Activated T-cell treated with anti-CD3 and anti-CD28 coated beads, Interleukin-2, amount 50 U/mL, for 72 hours (primary cell): ENCODE measurements around the gene SUGCT. TPM values are rescaled to one million over a fixed set of nuclear protein-coding genes. Genes with fewer than 3 reads are reported as not detected.
A peak's percentile ranks its signal among the peaks of the same experiment; 100 is the strongest.
"Not testable (repeated sequence)": the region's sequence is repeated elsewhere in the genome, so short reads cannot be mapped to it uniquely, and the experiment has no call there.

Source experiments
- ATAC-seq, 2 donors: fragments of 150-1000 bp; cut with Tn5 transposase; replicated peaks in 1 of 2; 2 replicates each; pipeline ENCODE4 v1.10.0; 2021; ENCODE audit warnings: moderate library complexity in 2 of 2, mild to moderate bottlenecking in 1 of 2
- DNase-seq, 2 donors: peaks; one replicate each; pipeline ENCODE4 v3.0.0; 2021 to 2022; ENCODE audit warnings: mixed read lengths in 1 of 2
- H3K27ac Mint-ChIP-seq: one replicate; pipeline ENCODE4 v1.8.0; 2022; ENCODE audit warnings: mild to moderate bottlenecking, moderate library complexity, mixed read lengths
- H3K27me3 Mint-ChIP-seq: one replicate; pipeline ENCODE4 v1.8.0; 2022; ENCODE audit warnings: low read depth, mixed read lengths
- H3K36me3 Mint-ChIP-seq, 2 donors: one replicate each; pipeline ENCODE4 v1.8.0; 2022; ENCODE audit warnings: mixed read lengths in 2 of 2, mild to moderate bottlenecking in 1 of 2; ENCODE audit not compliant: insufficient read depth in 2 of 2
- H3K4me1 Mint-ChIP-seq: one replicate; pipeline ENCODE4 v1.8.0; 2022; ENCODE audit warnings: low read depth, mixed read lengths
- H3K4me3 Mint-ChIP-seq, 2 donors: one replicate each; pipeline ENCODE4 v1.8.0; 2022; ENCODE audit warnings: mild to moderate bottlenecking in 2 of 2, mixed read lengths in 2 of 2, moderate library complexity in 2 of 2
- H3K9me3 Mint-ChIP-seq, 2 donors: one replicate each; pipeline ENCODE4 v1.8.0; 2022; ENCODE audit warnings: mixed read lengths in 2 of 2
- total RNA-seq, 2 donors: library from RNA; stranded (reverse); gene quantifications; one replicate each; pipeline ENCODE4 v1.2.3, GENCODE V29; 2022

Gene SUGCT
- total RNA-seq, 2 donors from 2014 or later, result 1.5 to 1.6 TPM

- no peak for ATAC-seq
- Mint-ChIP-seq H3K4me1 (peaks cover 14% of the 10 kb centered on the region), H3K9me3 (no peaks in the 10 kb centered on the region), H3K27me3 (peaks cover 17% of the 10 kb centered on the region), H3K4me3 (no peak overlapping the region), H3K36me3 (no peaks in the 10 kb centered on the region), H3K27ac (no peak overlapping the region)
- DNase-seq, result no peak
Measured at GRCh38 chr7:40595129-40595528, 460.3 kb downstream of the SUGCT start.

GRCh38 chr7:40595832-40596231 is 461.0 kb downstream of the SUGCT start:
- H3K4me3 Mint-ChIP-seq, result no peak overlapping the region
- ATAC-seq, result no peak
- no peak for DNase-seq
- H3K4me1 Mint-ChIP-seq, result peaks cover 14% of the 10 kb centered on the region
- no peaks in the 10 kb centered on the region for H3K9me3 Mint-ChIP-seq
- no peaks in the 10 kb centered on the region for H3K36me3 Mint-ChIP-seq
- peaks cover 22% of the 10 kb centered on the region for H3K27me3 Mint-ChIP-seq
- no peak overlapping the region for H3K27ac Mint-ChIP-seq

GRCh38 chr7:40597517-40597916 is 462.7 kb downstream of the SUGCT start:
- H3K27ac Mint-ChIP-seq, result no peak overlapping the region
- no peak for DNase-seq
- peaks cover 31% of the 10 kb centered on the region for H3K27me3 Mint-ChIP-seq
- no peaks in the 10 kb centered on the region for H3K9me3 Mint-ChIP-seq
- ATAC-seq, result no peak
- H3K4me3 Mint-ChIP-seq, result no peak overlapping the region
- H3K4me1 Mint-ChIP-seq, result peaks cover 14% of the 10 kb centered on the region
- no peaks in the 10 kb centered on the region for H3K36me3 Mint-ChIP-seq

GRCh38 chr7:40598915-40599314 is 464.1 kb downstream of the SUGCT start:
- no peaks in the 10 kb centered on the region for H3K36me3 Mint-ChIP-seq
- DNase-seq, result no peak
- no peaks in the 10 kb centered on the region for H3K9me3 Mint-ChIP-seq
- ATAC-seq, result no peak
- peaks cover 31% of the 10 kb centered on the region for H3K27me3 Mint-ChIP-seq
- no peak overlapping the region for H3K4me3 Mint-ChIP-seq
- H3K27ac Mint-ChIP-seq, result no peak overlapping the region
- H3K4me1 Mint-ChIP-seq, result peaks cover 14% of the 10 kb centered on the region

- peaks cover 14% of the 10 kb centered on the region for H3K4me1 Mint-ChIP-seq
- H3K36me3 Mint-ChIP-seq, result no peaks in the 10 kb centered on the region
- no peaks in the 10 kb centered on the region for H3K9me3 Mint-ChIP-seq
- H3K27me3 Mint-ChIP-seq, result peaks cover 31% of the 10 kb centered on the region
- H3K27ac Mint-ChIP-seq, result no peak overlapping the region
- ATAC-seq (no peak), DNase-seq (no peak)
- H3K4me3 Mint-ChIP-seq, result no peak overlapping the region
Measured at GRCh38 chr7:40599836-40600235, 465.0 kb downstream of the SUGCT start.

- H3K9me3 Mint-ChIP-seq, H3K36me3 Mint-ChIP-seq, H3K4me3 Mint-ChIP-seq, ATAC-seq, H3K27ac Mint-ChIP-seq, DNase-seq: not testable (repeated sequence)
- peaks cover 40% of the 10 kb centered on the region for H3K27me3 Mint-ChIP-seq
- H3K4me1 Mint-ChIP-seq, result peaks cover 19% of the 10 kb centered on the region
Measured at GRCh38 chr7:40602351-40602750, 467.5 kb downstream of the SUGCT start.

- Mint-ChIP-seq H3K36me3 (no peaks in the 10 kb centered on the region), H3K9me3 (peaks cover 0 to 2% of the 10 kb centered on the region in 2 donors), H3K27me3 (peaks cover 26% of the 10 kb centered on the region), H3K4me1 (peaks cover 9% of the 10 kb centered on the region), H3K4me3 (no peak overlapping the region), H3K27ac (no peak overlapping the region)
- DNase-seq (peak; percentile 22 to 23), ATAC-seq (peak; percentile 61 to 69)
Measured at GRCh38 chr7:40604601-40605438, 470.0 kb downstream of the SUGCT start.

GRCh38 chr7:40608321-40609075 is 473.7 kb downstream of the SUGCT start:
- Mint-ChIP-seq H3K27me3 (peaks cover 9% of the 10 kb centered on the region), H3K4me3 (no peak overlapping the region), H3K9me3 (peaks cover 0 to 2% of the 10 kb centered on the region in 2 donors), H3K27ac (no peak overlapping the region), H3K4me1 (peaks cover 6% of the 10 kb centered on the region), H3K36me3 (no peaks in the 10 kb centered on the region)
- ATAC-seq (no peak), DNase-seq (no peak)

- Mint-ChIP-seq H3K4me1 (peaks cover 6% of the 10 kb centered on the region), H3K27me3 (peaks cover 6% of the 10 kb centered on the region), H3K9me3 (peaks cover 2 to 3% of the 10 kb centered on the region in 2 donors), H3K4me3 (no peak overlapping the region), H3K27ac (no peak overlapping the region), H3K36me3 (no peaks in the 10 kb centered on the region)
- no peak for DNase-seq
- ATAC-seq, result no peak
Measured at GRCh38 chr7:40610461-40610860, 475.7 kb downstream of the SUGCT start.

- Mint-ChIP-seq H3K36me3 (no peaks in the 10 kb centered on the region), H3K4me3 (no peak overlapping the region), H3K27me3 (no peaks in the 10 kb centered on the region), H3K4me1 (no peaks in the 10 kb centered on the region), H3K9me3 (peaks cover 0 to 3% of the 10 kb centered on the region in 2 donors), H3K27ac (no peak overlapping the region)
- ATAC-seq (no peak), DNase-seq (no peak)
Measured at GRCh38 chr7:40611095-40611871, 476.5 kb downstream of the SUGCT start.

GRCh38 chr7:40612298-40612697 is 477.5 kb downstream of the SUGCT start:
- Mint-ChIP-seq H3K9me3 (peaks cover 0 to 3% of the 10 kb centered on the region in 2 donors), H3K27ac (no peak overlapping the region), H3K4me1 (no peaks in the 10 kb centered on the region), H3K4me3 (no peak overlapping the region), H3K36me3 (no peaks in the 10 kb centered on the region), H3K27me3 (no peaks in the 10 kb centered on the region)
- ATAC-seq (no peak), DNase-seq (no peak)

GRCh38 chr7:40619647-40620046 is 484.8 kb downstream of the SUGCT start:
- Mint-ChIP-seq H3K36me3 (no peaks in the 10 kb centered on the region), H3K9me3 (no peaks in the 10 kb centered on the region), H3K4me1 (no peaks in the 10 kb centered on the region), H3K27ac (no peak overlapping the region), H3K27me3 (no peaks in the 10 kb centered on the region), H3K4me3 (no peak overlapping the region)
- ATAC-seq, result no peak
- no peak for DNase-seq

- DNase-seq (no peak), ATAC-seq (no peak)
- no peak overlapping the region for H3K27ac Mint-ChIP-seq
- no peaks in the 10 kb centered on the region for H3K4me1 Mint-ChIP-seq
- H3K27me3 Mint-ChIP-seq, result no peaks in the 10 kb centered on the region
- no peak overlapping the region for H3K4me3 Mint-ChIP-seq
- no peaks in the 10 kb centered on the region for H3K36me3 Mint-ChIP-seq
- H3K9me3 Mint-ChIP-seq, result no peaks in the 10 kb centered on the region
Measured at GRCh38 chr7:40621592-40621998, 486.8 kb downstream of the SUGCT start.
